Nephron progenitor cell (in vitro differentiated cells): Measurements from ENCODE around the gene TF.

Experiments
- DNase-seq: peaks from one replicate; pipeline ENCODE4 v3.0.0; 2021
- H3K27ac Mint-ChIP-seq: 2 replicates; pipeline ENCODE4 v1.8.0; 2021; ENCODE audit warnings: mild to moderate bottlenecking, moderate library complexity, mixed read lengths
- H3K27me3 Mint-ChIP-seq: 2 replicates; pipeline ENCODE4 v1.8.0; 2021; ENCODE audit warnings: mild to moderate bottlenecking, low read depth, mixed read lengths; ENCODE audit not compliant: poor library complexity
- H3K36me3 Mint-ChIP-seq: 2 replicates; pipeline ENCODE4 v1.8.0; 2021; ENCODE audit warnings: low read depth, mixed read lengths
- H3K4me1 Mint-ChIP-seq: 2 replicates; pipeline ENCODE4 v1.8.0; 2021; ENCODE audit warnings: mixed read lengths
- H3K4me3 Mint-ChIP-seq: 2 replicates; pipeline ENCODE4 v1.8.0; 2021; ENCODE audit warnings: mild to moderate bottlenecking, moderate library complexity, mixed read lengths
- H3K9me3 Mint-ChIP-seq: 2 replicates; pipeline ENCODE4 v1.8.0; 2021; ENCODE audit warnings: mild to moderate bottlenecking, moderate library complexity, mixed read lengths
- CTCF ChIP-seq: fragments of 200-600 bp; sonication (generic); IDR thresholded peaks from 2 replicates; pipeline ENCODE4 v1.5.0; 2021; ENCODE audit warnings: antibody characterized with exemption

The TF gene

GRCh38 chr3:133799794-133800585, 53.8 kb downstream of the TF start:
- TF ChIP-seq CTCF = no peak
- peaks cover 65% of the 10 kb centered on the region for H3K27me3 Mint-ChIP-seq
- H3K36me3 Mint-ChIP-seq = no peaks in the 10 kb centered on the region
- no peak for DNase-seq
- H3K27ac Mint-ChIP-seq = no peak overlapping the region
- no peaks in the 10 kb centered on the region for H3K4me1 Mint-ChIP-seq
- peaks cover 13% of the 10 kb centered on the region for H3K9me3 Mint-ChIP-seq
- H3K4me3 Mint-ChIP-seq = no peak overlapping the region

GRCh38 chr3:133803469-133803868, 57.3 kb downstream of the TF start:
- no peak overlapping the region for H3K4me3 Mint-ChIP-seq
- no peaks in the 10 kb centered on the region for H3K9me3 Mint-ChIP-seq
- H3K4me1 Mint-ChIP-seq = peaks cover 21% of the 10 kb centered on the region
- TF ChIP-seq CTCF = no peak
- no peak overlapping the region for H3K27ac Mint-ChIP-seq
- DNase-seq = no peak
- H3K36me3 Mint-ChIP-seq = peaks cover 11% of the 10 kb centered on the region
- H3K27me3 Mint-ChIP-seq = peaks cover 47% of the 10 kb centered on the region

- no peaks in the 10 kb centered on the region for H3K9me3 Mint-ChIP-seq
- H3K27me3 Mint-ChIP-seq = peaks cover 36% of the 10 kb centered on the region
- peaks cover 21% of the 10 kb centered on the region for H3K36me3 Mint-ChIP-seq
- no peak overlapping the region for H3K27ac Mint-ChIP-seq
- DNase-seq = no peak
- peaks cover 21% of the 10 kb centered on the region for H3K4me1 Mint-ChIP-seq
- H3K4me3 Mint-ChIP-seq = peak overlapping the region; percentile 96
- no peak for TF ChIP-seq CTCF
Measured at GRCh38 chr3:133804896-133805295, 58.7 kb downstream of the TF start.

- Mint-ChIP-seq H3K4me1 (peaks cover 21% of the 10 kb centered on the region), H3K9me3 (no peaks in the 10 kb centered on the region), H3K27ac (no peak overlapping the region), H3K36me3 (peaks cover 26% of the 10 kb centered on the region), H3K27me3 (peaks cover 31% of the 10 kb centered on the region), H3K4me3 (peak overlapping the region; percentile 96)
- no peak for TF ChIP-seq CTCF
- DNase-seq = no peak
Measured at GRCh38 chr3:133805384-133805701, 59.1 kb downstream of the TF start.

GRCh38 chr3:133805702-133806475, 59.7 kb downstream of the TF start, which contains the start of gene SRPRB:
SRPRB (plus strand) TSS chr3:133805815; CDS start chr3:133805849, 34 bp downstream.
- DNase-seq = peak; percentile 94
- Mint-ChIP-seq H3K4me3 (peak within 1 kb of the TSS; percentile 96), H3K4me1 (peaks cover 21% of the 10 kb centered on the region), H3K36me3 (peaks cover 30% of the 10 kb centered on the region), H3K27me3 (peaks cover 26% of the 10 kb centered on the region), H3K9me3 (no peaks in the 10 kb centered on the region), H3K27ac (no peak within 1 kb of the TSS)
- no peak for TF ChIP-seq CTCF
